Measurements from ENCODE around the gene UNC5C.

- TF ChIP-seq CTCF (IDR thresholded peaks at IDR 0.05) (no peak), POLR2A (IDR thresholded peaks at IDR 0.05) (no peak)
Measured at GRCh38 chr4:95220205-95221175, 328.3 kb downstream of the UNC5C start.
